Endothelial cell of umbilical vein (primary cell): ENCODE results near the gene GALNT12. TPM values are rescaled to one million over a fixed set of nuclear protein-coding genes. Genes with fewer than 3 reads are reported as not detected.

Experiments
- BruUV-seq: library from RNA; stranded (reverse); fragments of 400-500 nt; replicated peaks from 2 replicates; lab custom pipeline; 2021; lab: Mats Ljungman, UMichigan
- CTCF ChIA-PET: fragments of 300-600, 350-600 bp; sonication (Branson Sonifier 250); formaldehyde crosslinking; loops from one replicate; lab custom pipeline; 2021; ENCODE audit warnings: antibody characterized with exemption, inconsistent platforms; lab: Charles Lee
- POLR2A ChIA-PET: fragments of 300-600, 350-600 bp; sonication (Branson Sonifier 250); formaldehyde crosslinking; loops from one replicate; lab custom pipeline; 2021; ENCODE audit warnings: antibody characterized with exemption, inconsistent platforms; lab: Charles Lee
- DNase-seq: peaks from one replicate; pipeline ENCODE4 v3.0.0-alpha.2; 2011; ENCODE audit warnings: low read depth, low spot score
- FAIRE-seq: peaks from 2 replicates; lab custom pipeline; 2011; peaks lifted over from hg19 to GRCh38; lab: Jason Lieb, UNC
- H2AFZ ChIP-seq: 2 replicates; pipeline ENCODE4 v1.6.0; 2012; ENCODE audit warnings: low read depth, low read length, control low read depth, inconsistent platforms
- H3K27ac ChIP-seq: 2 replicates; pipeline ENCODE4 v1.5.1; 2011; ENCODE audit warnings: low read depth, mild to moderate bottlenecking, control low read depth, low read length, moderate library complexity; ENCODE audit not compliant: insufficient read depth
- H3K27me3 ChIP-seq, 2 experiments: 2 replicates each; pipeline versions ENCODE4 v1.6.0 to v1.6.1; 2011; ENCODE audit warnings: low read length in 2 of 2, mixed read lengths in 1 of 2; ENCODE audit not compliant: control insufficient read depth in 2 of 2, insufficient read depth in 2 of 2
- H3K36me3 ChIP-seq, 2 experiments: 2 replicates in 1 of 2; 3 replicates in 1 of 2; pipeline ENCODE4 v1.5.1; 2011; ENCODE audit warnings: low read length in 2 of 2, mild to moderate bottlenecking in 1 of 2, moderate library complexity in 1 of 2; ENCODE audit not compliant: control insufficient read depth in 2 of 2, insufficient read depth in 2 of 2; ENCODE audit errors: extremely low read depth in 1 of 2
- H3K4me1 ChIP-seq: 3 replicates; pipeline ENCODE4 v1.5.1; 2011; ENCODE audit warnings: mild to moderate bottlenecking, low read length; ENCODE audit not compliant: control insufficient read depth, insufficient read depth; ENCODE audit errors: extremely low read depth
- H3K4me2 ChIP-seq: 2 replicates; pipeline ENCODE4 v1.6.1; 2011; ENCODE audit warnings: low read length, control low read depth, mixed read lengths; ENCODE audit not compliant: insufficient read depth
- H3K4me3 ChIP-seq, 3 experiments: fragments of 200-600 bp in 1 of 3; sonication (generic), shearing (Covaris generic) in 1 of 3; replicated peaks in 1 of 3; 2 replicates each; pipeline ENCODE4 v1.5.1; 2011 to 2016; ENCODE audit warnings: control low read depth in 3 of 3, low read length in 3 of 3, mild to moderate bottlenecking in 2 of 3, inconsistent platforms in 1 of 3, low read depth in 1 of 3, moderate library complexity in 1 of 3; ENCODE audit not compliant: insufficient read depth in 1 of 3
- H3K79me2 ChIP-seq: 2 replicates; pipeline ENCODE4 v1.6.0; 2012; ENCODE audit warnings: low read length, inconsistent platforms; ENCODE audit not compliant: control insufficient read depth, insufficient read depth
- H3K9ac ChIP-seq: replicated peaks from 2 replicates; pipeline ENCODE3; 2011; ENCODE audit warnings: low read length, control low read depth; ENCODE audit not compliant: insufficient read depth; ENCODE audit errors: extremely low read depth
- H3K9me1 ChIP-seq: replicated peaks from 3 replicates; pipeline ENCODE4 v1.6.0; 2011; ENCODE audit warnings: mild to moderate bottlenecking, low read length; ENCODE audit not compliant: control insufficient read depth, insufficient read depth; ENCODE audit errors: extremely low read depth
- H3K9me3 ChIP-seq: replicated peaks from 2 replicates; pipeline ENCODE4 v1.5.1; 2012; ENCODE audit warnings: low read length, inconsistent platforms; ENCODE audit not compliant: control insufficient read depth, insufficient read depth
- H4K20me1 ChIP-seq: replicated peaks from 2 replicates; pipeline ENCODE3; 2011; ENCODE audit warnings: mild to moderate bottlenecking, low read length; ENCODE audit not compliant: control insufficient read depth, insufficient read depth; ENCODE audit errors: extremely low read depth
- CTCF ChIP-seq, 2 donors: IDR thresholded peaks; 1 replicate in 1 of 2; 2 replicates in 1 of 2; pipeline ENCODE4 v1.5.1; 2011; ENCODE audit warnings: low read length in 2 of 2, mild to moderate bottlenecking in 2 of 2, moderate library complexity in 2 of 2, control low read depth in 1 of 2, inconsistent platforms in 1 of 2, low read depth in 1 of 2; ENCODE audit not compliant: insufficient read depth in 1 of 2; ENCODE audit errors: extremely low read depth in 1 of 2
- FOS ChIP-seq: IDR thresholded peaks from 2 replicates; pipeline ENCODE4 v1.6.1; 2011; ENCODE audit warnings: mild to moderate bottlenecking, low read length, moderate library complexity, borderline replicate concordance; ENCODE audit not compliant: insufficient read depth
- GATA2 ChIP-seq: IDR thresholded peaks from 2 replicates; pipeline ENCODE4 v1.7.0; 2011; ENCODE audit warnings: low read depth, mild to moderate bottlenecking, moderate library complexity, mixed read lengths, low read length; ENCODE audit not compliant: insufficient read length, insufficient read depth
- JUN ChIP-seq: IDR thresholded peaks from 2 replicates; pipeline ENCODE4 v1.6.1; 2011; ENCODE audit warnings: borderline replicate concordance, low read depth; ENCODE audit not compliant: insufficient read length, insufficient read depth
- POLR2AphosphoS5 ChIP-seq: IDR thresholded peaks from 2 replicates; pipeline ENCODE4 v1.6.1; 2012; ENCODE audit warnings: low read depth, mild to moderate bottlenecking, control low read depth, low read length, moderate library complexity; ENCODE audit not compliant: insufficient read depth
- dilution Hi-C: fragments of 300-500 bp; cut with MboI; formaldehyde crosslinking; loops from one replicate; pipeline ENCODE4 v1.15.0; 2019; ENCODE audit warnings: low sequenced_read_pairs; ENCODE audit not compliant: extremely low pct_ligation_motif_present
- intact Hi-C: fragments of 100-400 bp; cut with micrococcal nuclease; formaldehyde crosslinking; loops from one replicate; pipeline ENCODE4 v1.10.0; 2022
- polyA plus RNA-seq, 4 experiments: library from polyadenylated mRNA; depleted of rRNA in 3 of 4; stranded (reverse) in 3 of 4; unstranded in 1 of 4; fragments of >200 nt; gene quantifications; 2 replicates each; pipeline versions ENCODE4 v1.2.1 to v1.2.3, GENCODE V29; 2011 to 2012; ENCODE audit warnings: missing spikeins in 1 of 4
- total RNA-seq: library from RNA; stranded (reverse); gene quantifications from 2 replicates; pipeline ENCODE4 v1.2.3, GENCODE V29; 2021

GALNT12 gene
- total and polyA plus RNA-seq, 2 donors (not counting 3 experiments of a cell fraction or from before 2014, with no cell fraction given), result 0.26 to 0.44 TPM

GRCh38 chr9:98884849-98885248, 77.4 kb downstream of the GALNT12 start:
- no peak overlapping the region for H3K4me3 ChIP-seq
- TF ChIP-seq FOS, result no peak
- TF ChIP-seq POLR2AphosphoS5, result no peak
- TF ChIP-seq CTCF (IDR thresholded peaks at IDR 0.05; ENCODE audit: extremely low read depth in 1 of 2, insufficient read depth in 1 of 2, low read depth in 1 of 2, low read length in 2 of 2), result no peak
- no peak for TF ChIP-seq JUN
- no peak for TF ChIP-seq GATA2
- H3K9me3 ChIP-seq, result no peaks in the 10 kb centered on the region
- H3K4me2 ChIP-seq, result no peak overlapping the region
- dilution Hi-C loops, result no loop called here
- no peak overlapping the region for H3K9ac ChIP-seq
- no peaks in the 10 kb centered on the region for H3K79me2 ChIP-seq
- peaks cover 16% of the 10 kb centered on the region for H3K4me1 ChIP-seq
- no peak overlapping the region for H2AFZ ChIP-seq
- DNase-seq, result no peak
- no peak for FAIRE-seq
- POLR2A ChIA-PET, result no interaction called here
- CTCF ChIA-PET, result no interaction called here
- peaks cover 9 to 21% of the 10 kb centered on the region in 2 experiments for H3K27me3 ChIP-seq
- H3K9me1 ChIP-seq, result no peaks in the 10 kb centered on the region
- H3K27ac ChIP-seq, result no peak overlapping the region
- no peaks in the 10 kb centered on the region for H3K36me3 ChIP-seq
- no peaks in the 10 kb centered on the region for H4K20me1 ChIP-seq
- intact Hi-C loops, result no loop called here
- no TSS peak for BruUV-seq
